C1 segment of cervical spinal cord (tissue), 14 donors: Measurements from ENCODE around the gene PYGB.

Experiments
- DNase-seq, 14 donors: peaks; one replicate each; lab custom pipeline; 2025; lab: John Stamatoyannopoulos, UW

PYGB gene

GRCh38 chr20:25269057-25269832, 21.4 kb downstream of the PYGB start:
- DNase-seq, result no peak

GRCh38 chr20:25269833-25270170, 21.9 kb downstream of the PYGB start:
- no peak for DNase-seq

DNA sequence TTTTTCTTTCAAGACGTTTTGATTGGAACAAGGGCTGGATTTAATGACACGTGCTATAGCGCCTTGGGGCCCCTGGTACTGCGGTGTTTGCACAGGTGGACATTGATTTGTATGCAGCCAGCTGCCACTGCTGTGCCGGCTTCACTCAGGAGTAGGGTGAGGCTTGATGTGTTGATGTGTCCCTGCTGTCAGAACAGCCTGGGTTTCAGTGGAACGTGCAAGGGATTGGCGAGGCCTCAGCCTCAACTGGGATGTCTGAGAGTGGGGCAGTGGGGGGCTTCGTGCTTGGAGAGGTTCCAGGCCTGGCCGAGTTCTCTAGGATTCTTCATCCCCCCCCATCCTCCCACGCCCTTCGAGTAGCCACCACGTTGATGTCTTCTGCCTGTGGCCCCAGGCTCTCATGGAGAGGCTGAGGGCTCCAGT, 23.0 kb downstream of the PYGB start:
- no peak for DNase-seq

DNA sequence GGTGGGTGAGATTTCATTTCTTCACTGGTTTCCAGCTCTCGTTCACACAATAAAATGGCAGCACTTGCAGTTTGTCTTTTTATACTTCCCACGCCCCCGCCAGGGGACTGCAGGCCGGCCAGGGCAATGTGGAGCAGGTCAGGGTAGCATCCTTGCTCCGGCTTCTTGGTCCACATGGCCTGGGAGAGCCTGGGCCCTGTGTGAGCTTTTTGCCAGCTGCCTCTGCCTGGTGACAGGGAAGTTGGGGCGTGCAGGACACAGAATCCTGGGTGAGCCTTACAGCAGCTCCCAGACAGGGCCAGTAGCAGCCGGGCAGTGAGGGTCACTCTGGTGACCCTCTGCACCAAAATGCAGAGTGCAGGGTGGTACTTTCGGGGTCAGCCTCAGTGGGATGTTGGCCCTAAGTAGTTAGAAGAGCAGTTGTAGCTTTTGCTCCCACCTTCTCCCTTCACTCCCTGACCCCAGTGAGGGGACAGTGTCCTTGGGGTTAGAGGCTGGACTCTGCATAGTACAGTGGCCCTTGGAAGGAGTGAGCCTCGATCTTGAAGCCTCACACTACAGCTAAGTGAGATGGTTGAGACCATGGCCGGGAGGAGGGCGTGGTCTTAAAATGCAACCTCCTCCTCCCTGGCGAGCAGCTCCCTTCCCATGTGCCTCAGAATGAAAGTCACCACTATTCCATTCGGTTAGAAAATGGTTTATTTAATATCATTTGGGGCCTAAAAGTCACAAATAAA, 23.8 kb downstream of the PYGB start:
- no peak for DNase-seq

DNA sequence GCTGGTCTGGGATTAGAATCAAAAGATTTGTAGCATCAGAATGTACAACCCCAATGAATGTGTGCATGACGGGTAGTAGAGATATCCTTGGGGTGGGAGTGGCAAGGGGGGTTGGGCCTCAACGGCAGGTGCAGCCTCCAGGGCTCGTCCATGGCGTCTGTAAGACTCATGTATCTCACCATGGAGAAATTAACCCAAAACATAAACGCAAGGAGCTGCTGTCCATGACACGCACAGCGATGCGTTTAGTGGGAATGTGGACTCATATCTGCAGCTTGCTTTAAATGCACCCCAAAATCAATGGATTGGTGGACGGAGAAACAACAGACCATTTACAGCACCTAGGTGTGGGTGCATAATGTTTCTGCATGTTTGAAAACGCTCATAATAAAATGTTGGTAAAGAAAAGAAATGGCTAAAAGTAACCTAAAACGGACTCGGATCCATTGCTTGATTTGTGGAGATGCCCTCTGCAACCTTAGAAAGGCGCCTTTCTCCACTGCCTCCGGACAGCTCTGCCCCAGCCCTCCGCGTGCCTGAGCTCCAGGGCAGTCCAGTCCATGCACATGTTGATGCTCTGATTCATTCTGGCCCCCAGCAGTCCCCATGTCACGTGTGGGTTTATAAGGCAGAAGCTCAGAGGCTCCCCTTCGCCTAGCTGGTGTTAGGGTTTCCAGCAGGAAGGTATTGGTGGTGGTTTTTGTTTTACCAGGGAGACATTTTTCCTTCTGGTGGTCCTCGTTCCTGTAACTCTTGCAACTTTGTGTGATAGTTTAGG, 24.5 kb downstream of the PYGB start:
- DNase-seq, result peak in 2 of 14 donors; percentile 30 to 32

DNA sequence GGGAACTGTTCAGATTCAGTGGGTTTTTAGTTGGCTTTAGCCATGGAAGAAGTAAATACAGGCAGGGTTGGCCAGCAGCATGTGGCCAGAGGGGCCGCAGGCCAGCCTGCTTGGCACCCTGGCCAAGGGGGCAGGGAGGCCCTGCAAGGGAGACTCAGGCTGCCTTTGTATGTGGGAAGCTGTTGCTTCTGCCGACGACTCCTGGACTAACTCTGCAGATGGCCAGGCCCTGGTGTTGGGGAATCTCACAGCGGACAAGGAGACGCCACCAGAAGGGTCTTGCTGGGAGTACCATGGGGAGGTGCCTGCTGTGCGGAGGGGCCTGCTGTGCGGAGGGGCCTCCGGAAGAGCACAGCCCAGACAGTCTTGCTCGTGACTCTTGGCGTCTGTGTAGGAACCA, 25.2 kb downstream of the PYGB start:
- peak in 7 of 14 donors; percentile 21 to 70 (median 53) for DNase-seq

DNA sequence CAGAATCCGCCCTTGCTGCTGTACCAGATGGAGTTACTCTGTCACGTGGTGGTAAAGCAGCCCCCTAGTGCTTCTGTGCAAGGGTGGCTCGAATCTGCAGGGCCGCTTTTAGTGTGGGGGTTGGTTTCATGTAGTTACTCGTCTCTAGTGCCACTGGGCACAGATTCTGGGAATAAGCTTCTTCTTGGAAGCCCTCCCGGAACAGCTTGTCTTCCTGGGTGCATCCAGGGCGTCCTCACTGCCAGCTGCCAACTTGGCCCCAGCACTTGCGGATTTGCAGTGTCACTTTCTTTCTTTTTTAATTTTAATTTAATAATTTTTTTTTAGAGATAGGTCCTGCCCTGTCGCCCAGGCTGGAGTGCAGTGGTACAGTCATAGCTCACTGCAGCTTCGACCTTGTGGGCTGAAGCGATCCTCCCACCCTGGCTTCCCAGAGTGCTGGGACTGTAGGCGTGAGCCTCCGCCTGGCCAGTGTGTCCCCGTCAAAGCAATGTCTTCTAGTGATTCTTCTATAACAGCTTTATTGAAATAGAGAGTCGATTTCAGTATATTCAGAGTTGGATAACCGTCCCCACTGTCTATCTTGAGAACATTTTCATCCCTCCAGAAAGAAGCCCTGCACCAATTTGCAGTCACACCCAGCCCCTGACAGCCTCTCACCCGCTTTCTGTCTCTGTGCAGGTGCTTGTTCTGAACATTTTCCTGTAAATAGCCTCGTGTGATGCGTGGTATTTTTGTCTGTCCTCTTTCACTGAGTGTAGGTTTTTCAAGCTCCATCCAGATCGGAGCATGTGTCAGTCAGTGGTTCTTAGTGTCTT, 25.9 kb downstream of the PYGB start:
- peak in 7 of 14 donors; percentile 22 to 78 (median 48) for DNase-seq

DNA sequence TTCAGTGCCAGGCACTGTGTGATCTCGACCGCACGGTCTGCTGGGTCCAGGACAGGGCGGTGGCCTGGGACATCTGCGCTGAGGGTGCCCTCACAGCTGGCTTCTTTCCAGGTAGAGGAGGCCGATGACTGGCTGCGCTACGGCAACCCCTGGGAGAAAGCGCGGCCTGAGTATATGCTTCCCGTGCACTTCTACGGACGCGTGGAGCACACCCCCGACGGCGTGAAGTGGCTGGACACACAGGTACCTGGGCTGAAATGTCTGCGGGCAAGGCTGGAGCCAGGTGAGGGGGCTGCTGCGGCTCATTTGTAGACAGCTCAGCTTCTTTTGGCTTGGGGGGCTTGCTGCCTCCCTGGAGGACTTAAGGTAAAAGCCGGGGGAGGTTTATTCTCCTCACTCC, 26.6 kb downstream of the PYGB start:
- no peak for DNase-seq

DNA sequence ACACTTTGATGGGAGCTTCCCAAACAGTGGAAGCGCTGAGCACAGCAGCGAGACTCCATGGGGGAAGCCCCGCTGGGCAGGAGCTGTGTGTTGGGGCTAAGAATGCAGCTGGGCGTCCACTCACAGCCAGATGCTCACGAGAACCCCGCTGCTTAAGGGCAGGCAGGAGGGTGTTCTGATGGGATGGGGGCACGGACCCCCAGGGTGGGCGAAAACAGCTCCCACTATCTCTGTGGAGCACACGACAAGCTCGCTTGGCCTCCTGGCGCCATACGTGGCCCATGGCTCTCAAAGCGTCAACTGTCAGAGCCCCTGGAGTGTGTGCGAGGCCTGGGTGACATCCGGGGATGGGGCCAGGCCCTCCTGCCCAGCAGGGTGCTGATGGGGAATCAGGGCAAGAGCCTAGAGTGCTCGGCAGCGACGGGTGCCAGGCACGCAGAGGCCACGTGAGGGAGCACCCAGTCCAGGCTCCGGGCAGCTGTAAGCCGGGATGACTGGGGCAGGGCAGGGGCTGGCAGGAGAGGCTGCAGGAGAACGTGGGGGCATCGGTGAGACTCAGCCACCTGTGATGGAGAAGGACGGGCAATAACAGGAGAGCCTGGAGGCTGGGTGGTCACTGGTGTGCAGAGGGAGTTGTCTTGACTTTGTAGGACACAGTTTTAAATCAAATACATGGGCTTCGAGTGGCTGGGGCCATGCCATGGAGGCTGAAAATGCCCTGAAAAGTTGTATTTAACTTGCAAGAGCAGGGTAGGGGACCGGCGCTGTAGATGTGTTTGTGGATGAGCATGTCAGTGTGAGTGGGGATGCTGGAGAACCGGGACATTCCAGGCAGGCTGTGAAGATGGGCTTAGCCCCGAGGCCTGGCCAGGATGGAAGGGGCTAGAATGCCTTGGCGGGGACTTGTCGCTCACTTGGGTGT, 27.3 kb downstream of the PYGB start:
- DNase-seq, result peak in 1 of 14 donors; percentile 41

DNA sequence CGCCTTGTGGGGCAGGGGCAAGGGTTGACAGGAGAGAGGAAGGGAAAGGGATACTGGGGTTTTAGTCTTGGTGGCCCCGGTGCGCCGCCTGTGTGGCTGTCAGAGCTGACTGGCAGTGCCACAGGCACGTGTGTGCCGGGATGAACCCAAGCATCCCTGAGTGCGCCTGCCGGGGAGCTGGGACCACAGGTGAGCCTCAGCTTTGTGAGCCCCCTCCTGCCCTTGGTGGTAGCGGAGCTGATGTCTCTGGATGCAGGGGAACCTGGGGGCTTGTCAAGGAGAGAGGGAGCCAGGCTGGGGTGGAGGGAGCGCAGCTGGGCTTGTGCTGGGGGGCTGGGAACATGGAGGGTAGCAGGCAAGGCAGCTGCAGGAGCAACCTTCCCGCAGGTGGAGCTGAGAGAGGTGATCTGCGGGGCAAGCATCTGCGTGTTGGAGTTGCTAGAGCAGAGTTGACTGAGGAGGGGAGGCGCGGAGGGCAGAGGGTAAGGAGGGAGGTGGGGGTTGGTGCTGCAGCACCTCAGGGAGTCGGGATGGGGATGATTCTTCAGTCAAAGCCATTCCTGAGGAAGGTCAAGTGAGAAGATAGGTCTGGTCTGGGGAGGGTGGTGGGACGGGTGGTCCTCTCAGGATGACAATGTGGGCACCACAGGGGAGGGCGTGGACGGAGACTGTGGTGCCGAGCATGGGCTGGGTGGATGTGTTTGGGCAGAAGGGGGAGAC, 28.1 kb downstream of the PYGB start:
- no peak for DNase-seq

GRCh38 chr20:25276533-25277050, 28.7 kb downstream of the PYGB start:
- peak in 1 of 14 donors; percentile 17 for DNase-seq

- peak in 1 of 14 donors; percentile 26 for DNase-seq
Observed at GRCh38 chr20:25277051-25277801, 29.3 kb downstream of the PYGB start.

DNA sequence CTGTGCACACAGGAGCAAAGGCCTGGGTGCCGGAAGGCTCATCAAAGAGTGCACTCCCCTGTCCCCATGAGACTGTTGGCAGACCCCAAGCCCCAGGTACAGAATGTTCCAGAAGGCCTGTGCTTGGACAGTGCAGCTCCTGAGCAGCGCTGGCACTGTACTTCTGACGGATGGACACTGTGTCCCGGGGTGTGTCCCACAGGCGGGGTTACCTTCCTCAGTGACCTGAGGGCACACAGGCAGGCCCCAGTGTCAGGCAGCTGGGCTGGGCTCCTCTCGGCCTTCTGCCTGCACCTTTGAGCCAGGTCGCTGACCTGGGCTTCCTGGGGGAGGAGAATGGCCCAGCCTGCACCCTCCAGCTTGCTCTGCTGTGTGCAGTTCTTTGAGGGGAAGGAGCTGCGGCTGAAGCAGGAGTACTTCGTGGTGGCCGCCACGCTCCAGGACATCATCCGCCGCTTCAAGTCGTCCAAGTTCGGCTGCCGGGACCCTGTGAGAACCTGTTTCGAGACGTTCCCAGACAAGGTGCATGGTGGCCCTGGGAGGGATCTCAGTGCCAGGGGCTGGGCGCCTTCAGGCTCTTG, 30.1 kb downstream of the PYGB start:
- DNase-seq, result no peak

DNA sequence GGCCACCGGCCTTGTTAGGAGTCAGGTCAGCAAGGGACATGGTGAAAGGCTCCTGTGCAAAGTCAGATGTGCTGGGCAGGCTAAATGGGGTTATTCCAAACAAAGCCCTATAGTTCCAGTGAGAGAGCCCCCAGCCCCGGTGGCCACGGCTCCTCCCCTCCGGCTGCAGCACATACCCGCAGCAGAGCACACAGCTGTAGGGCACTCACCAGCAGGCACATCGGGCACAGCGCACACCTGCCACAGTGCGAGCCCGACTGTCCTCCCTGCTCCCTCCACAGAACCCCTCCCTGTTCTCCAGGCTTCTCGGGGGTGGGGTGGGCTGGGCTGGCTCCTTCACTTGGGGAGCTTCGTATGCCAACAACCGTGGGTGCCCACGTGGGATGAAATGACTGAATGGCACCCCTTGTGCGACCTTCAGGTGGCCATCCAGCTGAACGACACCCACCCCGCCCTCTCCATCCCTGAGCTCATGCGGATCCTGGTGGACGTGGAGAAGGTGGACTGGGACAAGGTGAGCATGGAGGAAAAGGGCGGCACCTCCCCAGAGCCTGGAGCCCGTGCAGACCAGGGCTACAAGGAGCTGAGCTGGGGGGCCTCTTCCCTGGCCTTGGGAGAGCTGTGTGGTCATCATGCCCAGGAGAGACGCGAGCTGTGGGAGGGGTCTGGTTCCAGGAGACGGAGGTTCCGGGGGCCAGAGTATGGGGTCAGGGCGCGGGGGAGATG, 30.9 kb downstream of the PYGB start:
- no peak for DNase-seq

- DNase-seq, result no peak
Observed at GRCh38 chr20:25279403-25279802, 31.5 kb downstream of the PYGB start.

GRCh38 chr20:25280051-25280573, 32.2 kb downstream of the PYGB start:
- DNase-seq, result peak in 1 of 14 donors; percentile 49
